ENCODE results near the gene HSCB. TPM values are rescaled to one million over a fixed set of nuclear protein-coding genes. Genes with fewer than 3 reads are reported as not detected.
"Not testable (repeated sequence)": the region's sequence is repeated elsewhere in the genome, so short reads cannot be mapped to it uniquely, and the experiment has no call there.

The HSCB gene
- total and polyA plus RNA-seq, 12 donors: 19.7 to 48.2 (median 28.5) TPM

- DNase-seq: no peak
- H3K27me3 ChIP-seq: no peaks in the 10 kb centered on the region
- peak in 1 of 6 experiments; percentile 12 for TF ChIP-seq CTCF (IDR thresholded peaks at IDR 0.05)
- no peak for TF ChIP-seq POLR2A (IDR thresholded peaks at IDR 0.05)
- no peaks in the 10 kb centered on the region for H3K9me3 ChIP-seq (replicated peaks in 1 of 3)
- H3K4me1 ChIP-seq (replicated peaks in 1 of 2): peaks cover 29 to 32% of the 10 kb centered on the region in 2 donors
- WGBS, 4 donors: 70 to 74% (median 72%) methylated on average over 7 of the region's 7 CpGs
- H3K27ac ChIP-seq: peak overlapping the region in 3 of 5 donors; percentile 17 to 100 (median 56)
- peaks cover 0 to 7% of the 10 kb centered on the region in 2 donors for H3K36me3 ChIP-seq (replicated peaks in 1 of 2)
- H3K4me3 ChIP-seq: peak overlapping the region in 1 of 4 donors; percentile 66
- intact Hi-C loops (cut with DNase I): no loop called here
Measured at GRCh38 chr22:28802595-28803123, 60.8 kb downstream of the HSCB start.

GRCh38 chr22:28805426-28805825 lies 63.6 kb downstream of the HSCB start:
- H3K27me3 ChIP-seq; DNase-seq; H3K27ac ChIP-seq; intact Hi-C loops (cut with DNase I); H3K9me3 ChIP-seq (replicated peaks in 1 of 3); H3K36me3 ChIP-seq (replicated peaks in 1 of 2); H3K4me3 ChIP-seq: not testable (repeated sequence)
- 91 to 99% (median 95%) methylated on average over 5 of the region's 5 CpGs for WGBS, 4 donors
- H3K4me1 ChIP-seq (replicated peaks in 1 of 2): peaks cover 16 to 19% of the 10 kb centered on the region in 2 donors

Other genes with a start within 250 kb of the HSCB start
- 10 to 100 TPM; 26.1 to 75.6 (median 36.7) TPM for gene TTC28, start 62.2 kb upstream of the HSCB start, total RNA-seq
- 1 to 10 TPM; 3.4 to 9.6 (median 6.6) TPM for gene TTC28, start 62.2 kb upstream of the HSCB start, polyA plus RNA-seq
- 10 to 100 TPM in 4 of 9 donors, 1 to 10 TPM in 5; 3.2 to 45.0 (median 9.5) TPM for gene CHEK2, start 219 bp upstream of the HSCB start, total RNA-seq
- 10 to 100 TPM; 18.8 to 31.0 (median 23.1) TPM for gene CHEK2, start 219 bp upstream of the HSCB start, polyA plus RNA-seq
- gene CCDC117, start 30.7 kb downstream of the HSCB start, total RNA-seq: 10 to 100 TPM; 16.3 to 31.0 (median 23.6) TPM
- gene CCDC117, start 30.7 kb downstream of the HSCB start, polyA plus RNA-seq: 10 to 100 TPM in 2 of 3 donors, 1 to 10 TPM in 1; 9.0 to 38.0 (median 13.1) TPM
- gene XBP1, start 58.5 kb downstream of the HSCB start, total RNA-seq: 100 to 1,000 TPM in 8 of 9 donors, 10 to 100 TPM in 1; 70.7 to 393 (median 156) TPM
- 100 to 1,000 TPM in 1 of 3 donors, 10 to 100 TPM in 2; 31.2 to 250 (median 42.2) TPM for gene XBP1, start 58.5 kb downstream of the HSCB start, polyA plus RNA-seq
- gene ZNRF3, start 141.5 kb downstream of the HSCB start, total RNA-seq: 10 to 100 TPM in 8 of 9 donors, 1 to 10 TPM in 1; 8.3 to 40.9 (median 22.8) TPM
- gene ZNRF3, start 141.5 kb downstream of the HSCB start, polyA plus RNA-seq: 1 to 10 TPM; 3.1 to 8.7 (median 5.1) TPM

All from adrenal gland (tissue), 12 donors.